ENCODE data around the gene DIAPH3.
A peak's percentile ranks its signal among the peaks of the same experiment; 100 is the strongest.
"Not testable (repeated sequence)": the region's sequence is repeated elsewhere in the genome, so short reads cannot be mapped to it uniquely, and the experiment has no call there.

Gene DIAPH3, protein sequence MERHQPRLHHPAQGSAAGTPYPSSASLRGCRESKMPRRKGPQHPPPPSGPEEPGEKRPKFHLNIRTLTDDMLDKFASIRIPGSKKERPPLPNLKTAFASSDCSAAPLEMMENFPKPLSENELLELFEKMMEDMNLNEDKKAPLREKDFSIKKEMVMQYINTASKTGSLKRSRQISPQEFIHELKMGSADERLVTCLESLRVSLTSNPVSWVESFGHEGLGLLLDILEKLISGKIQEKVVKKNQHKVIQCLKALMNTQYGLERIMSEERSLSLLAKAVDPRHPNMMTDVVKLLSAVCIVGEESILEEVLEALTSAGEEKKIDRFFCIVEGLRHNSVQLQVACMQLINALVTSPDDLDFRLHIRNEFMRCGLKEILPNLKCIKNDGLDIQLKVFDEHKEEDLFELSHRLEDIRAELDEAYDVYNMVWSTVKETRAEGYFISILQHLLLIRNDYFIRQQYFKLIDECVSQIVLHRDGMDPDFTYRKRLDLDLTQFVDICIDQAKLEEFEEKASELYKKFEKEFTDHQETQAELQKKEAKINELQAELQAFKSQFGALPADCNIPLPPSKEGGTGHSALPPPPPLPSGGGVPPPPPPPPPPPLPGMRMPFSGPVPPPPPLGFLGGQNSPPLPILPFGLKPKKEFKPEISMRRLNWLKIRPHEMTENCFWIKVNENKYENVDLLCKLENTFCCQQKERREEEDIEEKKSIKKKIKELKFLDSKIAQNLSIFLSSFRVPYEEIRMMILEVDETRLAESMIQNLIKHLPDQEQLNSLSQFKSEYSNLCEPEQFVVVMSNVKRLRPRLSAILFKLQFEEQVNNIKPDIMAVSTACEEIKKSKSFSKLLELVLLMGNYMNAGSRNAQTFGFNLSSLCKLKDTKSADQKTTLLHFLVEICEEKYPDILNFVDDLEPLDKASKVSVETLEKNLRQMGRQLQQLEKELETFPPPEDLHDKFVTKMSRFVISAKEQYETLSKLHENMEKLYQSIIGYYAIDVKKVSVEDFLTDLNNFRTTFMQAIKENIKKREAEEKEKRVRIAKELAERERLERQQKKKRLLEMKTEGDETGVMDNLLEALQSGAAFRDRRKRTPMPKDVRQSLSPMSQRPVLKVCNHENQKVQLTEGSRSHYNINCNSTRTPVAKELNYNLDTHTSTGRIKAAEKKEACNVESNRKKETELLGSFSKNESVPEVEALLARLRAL

DNA sequence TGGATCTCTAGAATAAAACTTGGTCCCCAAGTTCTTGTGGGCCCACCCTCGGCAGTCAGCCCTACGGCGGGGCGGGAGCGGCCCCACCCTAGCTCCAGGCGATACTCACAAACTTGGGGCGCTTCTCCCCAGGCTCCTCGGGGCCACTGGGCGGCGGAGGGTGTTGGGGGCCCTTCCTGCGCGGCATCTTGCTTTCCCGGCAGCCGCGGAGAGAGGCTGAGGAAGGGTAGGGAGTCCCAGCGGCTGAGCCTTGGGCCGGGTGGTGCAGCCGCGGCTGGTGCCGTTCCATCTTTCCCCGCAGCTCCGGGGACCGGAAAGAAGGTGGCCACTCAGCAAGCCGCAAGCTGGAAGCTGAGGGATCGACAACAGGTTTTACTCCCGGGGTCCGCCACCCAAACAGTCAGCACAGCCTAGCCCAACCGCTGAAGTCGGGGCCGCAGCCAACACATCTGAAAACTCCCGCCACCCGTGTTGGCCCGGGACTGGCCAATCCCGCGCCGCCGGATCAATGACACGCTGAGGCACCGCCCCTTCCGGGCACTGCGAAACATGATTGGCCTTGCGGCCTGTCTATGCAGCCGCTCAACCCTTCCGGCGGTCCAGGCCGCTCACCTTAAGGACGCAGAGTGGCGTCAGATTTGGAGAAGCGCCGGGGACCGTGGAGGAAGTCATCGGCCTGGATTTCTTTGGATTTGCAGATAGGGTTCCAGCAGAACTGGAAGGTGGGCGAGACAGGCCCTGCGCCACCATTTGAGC, at the start of gene DIAPH3:
DIAPH3 (minus strand) TSS at position 451 of the 756 bp plus-strand sequence; CDS start at position 289, 162 bp downstream.
- DNase-seq (ENCODE audit: low spot score): peak; percentile 96

DNA sequence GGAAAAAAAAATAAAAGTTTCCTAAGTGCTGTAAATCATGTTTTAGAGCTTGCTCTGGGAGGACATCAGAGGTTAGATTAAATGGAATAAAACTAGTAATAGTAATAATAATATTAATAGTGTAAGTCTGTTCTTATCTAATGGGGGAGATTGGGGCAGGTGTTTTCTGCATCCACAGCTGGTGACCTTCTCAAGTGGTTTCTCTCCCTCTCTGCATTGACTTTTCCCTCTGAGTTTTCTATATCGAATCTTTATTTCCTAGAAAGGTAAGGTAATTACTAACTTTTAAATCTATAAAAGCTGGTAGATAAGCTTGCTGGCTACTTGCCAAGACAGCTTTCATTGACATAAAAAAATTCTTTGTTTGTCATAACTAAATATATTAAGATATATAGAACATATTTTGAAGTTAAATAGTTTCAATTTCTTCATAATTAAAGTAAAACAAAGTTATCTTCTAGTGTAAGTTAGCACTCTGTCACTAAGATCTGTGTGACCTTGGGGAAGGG, 49.6 kb upstream of the DIAPH3 start:
- no peak for DNase-seq (ENCODE audit: low spot score)

DNA sequence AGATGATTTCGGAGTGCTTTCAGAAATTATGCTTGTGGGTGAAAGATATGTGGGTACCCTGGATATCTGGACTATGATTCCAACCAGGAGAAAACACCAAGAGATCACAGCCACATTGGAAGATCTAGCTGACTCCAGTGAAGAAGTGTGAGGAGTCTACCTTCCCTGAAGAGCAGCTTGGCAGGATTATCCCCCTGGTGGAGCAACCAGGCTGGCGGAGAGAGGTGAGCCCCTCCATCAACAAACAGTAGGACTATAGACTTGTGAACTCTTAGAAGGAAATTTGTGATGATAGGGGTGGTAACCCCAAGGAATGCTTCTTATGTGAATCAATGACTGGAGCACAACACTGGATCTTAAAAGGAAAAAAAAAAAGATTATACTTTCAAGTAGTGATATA, 47.8 kb upstream of the DIAPH3 start:
- no peak for DNase-seq (ENCODE audit: low spot score)

DNA sequence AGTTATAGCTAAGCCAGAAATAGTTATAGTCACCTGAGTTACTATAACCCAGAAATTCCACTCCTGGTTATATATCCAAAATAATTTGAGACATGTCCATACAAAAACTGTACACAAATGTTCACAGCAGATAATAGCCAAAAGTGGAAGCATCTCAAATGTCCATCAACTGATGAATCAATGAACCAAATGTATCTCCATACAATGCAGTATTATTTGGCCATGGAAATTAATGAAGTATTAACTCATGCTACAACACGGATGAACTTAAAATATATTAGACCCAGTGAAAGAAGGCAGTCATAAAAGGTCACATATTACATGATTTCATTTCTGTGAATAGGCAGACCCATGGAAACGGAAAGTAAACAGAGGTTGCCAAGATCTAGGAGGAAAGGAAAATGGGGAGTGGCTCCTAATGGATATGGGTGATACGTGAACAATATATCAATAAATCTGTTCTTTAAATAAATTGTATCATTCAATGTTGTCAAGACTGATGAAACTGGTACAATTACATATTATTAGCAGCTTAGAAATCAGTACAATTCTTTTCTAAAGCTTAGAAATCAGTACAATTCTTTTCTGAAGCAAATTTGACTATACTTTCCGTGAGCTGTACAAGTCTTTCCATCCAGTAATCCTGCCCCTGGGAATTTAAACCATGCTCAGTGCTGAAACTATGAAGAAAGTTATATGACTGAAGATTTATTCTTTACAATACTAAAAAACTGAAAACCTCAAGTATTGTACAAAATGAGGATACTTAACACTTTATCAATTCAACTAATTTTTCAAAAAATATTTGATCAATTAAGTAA, 47.0 kb upstream of the DIAPH3 start:
- DNase-seq (ENCODE audit: low spot score): no peak

DNA sequence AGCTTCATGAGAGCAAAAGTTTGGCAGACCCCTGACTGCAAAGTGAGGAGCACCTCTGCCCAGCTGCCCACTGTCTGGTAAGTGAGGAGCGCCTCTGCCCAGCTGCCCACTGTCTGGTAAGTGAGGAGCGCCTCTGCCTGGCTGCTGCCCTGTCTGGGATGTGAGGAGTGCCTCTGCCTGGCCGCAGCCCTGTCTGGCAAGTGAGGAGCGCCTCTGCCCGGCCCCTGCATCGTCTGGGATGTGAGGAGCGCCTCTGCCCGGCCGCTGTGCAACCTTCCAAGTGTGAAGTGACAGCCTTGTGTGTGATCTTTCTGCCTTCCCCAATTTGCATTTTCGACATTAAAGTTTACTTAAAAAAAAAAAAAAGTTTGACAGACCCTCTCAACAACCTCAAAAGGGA, 41.8 kb upstream of the DIAPH3 start:
- DNase-seq (ENCODE audit: low spot score): not testable (repeated sequence)

DNA sequence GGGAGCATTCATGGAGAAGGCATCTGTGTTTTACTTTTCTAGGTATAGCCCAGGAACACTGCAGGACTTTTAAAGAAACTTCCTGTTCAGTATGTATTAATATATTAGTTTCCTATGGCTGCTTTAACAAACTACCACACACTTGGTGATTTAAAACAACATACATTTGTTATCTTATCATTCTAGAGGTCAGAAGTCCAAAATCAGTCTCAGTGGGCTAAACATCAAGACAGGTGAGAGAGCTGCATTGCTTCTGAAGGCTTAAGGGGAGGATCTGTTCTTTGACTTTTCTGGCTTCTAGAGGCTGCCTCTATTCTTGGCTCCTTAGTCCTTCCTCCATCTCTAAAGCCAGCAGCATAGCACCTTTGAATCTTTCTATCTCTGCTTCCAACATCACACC, 37.6 kb upstream of the DIAPH3 start:
- DNase-seq (ENCODE audit: low spot score): no peak

DNA sequence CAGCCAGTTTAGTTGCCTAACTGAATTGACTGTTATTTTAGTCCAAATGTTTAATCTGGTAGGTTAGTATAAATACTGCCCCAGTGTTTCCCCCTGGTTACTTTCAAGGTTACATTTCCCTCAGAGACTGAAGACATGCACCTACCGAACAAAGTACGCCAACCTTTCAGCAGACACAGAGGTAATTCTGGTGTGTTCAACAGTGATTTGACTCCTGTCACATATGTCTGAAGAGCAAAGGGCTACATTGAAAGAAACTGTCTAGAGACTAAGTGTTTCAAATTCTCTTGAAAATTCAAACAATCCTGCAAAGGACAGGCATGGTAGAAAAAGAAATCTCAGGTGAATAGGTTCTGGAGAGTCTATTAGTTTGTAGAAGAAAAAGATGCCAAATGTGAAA, 32.2 kb upstream of the DIAPH3 start:
- DNase-seq (ENCODE audit: low spot score): not testable (repeated sequence)

DNA sequence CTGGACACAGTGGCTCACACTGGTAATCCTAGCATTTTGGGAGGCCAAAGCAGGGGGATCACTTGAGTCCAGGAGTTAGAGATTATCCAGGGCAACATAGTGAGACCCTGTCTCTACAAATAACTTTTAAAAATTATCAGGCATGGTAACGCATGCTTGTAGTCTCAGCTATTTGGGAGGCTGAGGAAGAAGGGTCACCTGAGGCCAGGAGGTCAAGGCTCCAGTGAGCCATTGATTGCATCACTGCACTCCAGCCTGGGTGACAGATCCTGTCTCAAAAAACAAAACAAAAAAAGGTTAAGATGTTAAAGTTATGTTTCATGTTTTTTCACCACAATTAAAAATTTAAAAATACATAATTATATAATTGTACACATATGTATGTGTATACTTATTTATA, 19.2 kb upstream of the DIAPH3 start:
- no peak for DNase-seq (ENCODE audit: low spot score)

DNA sequence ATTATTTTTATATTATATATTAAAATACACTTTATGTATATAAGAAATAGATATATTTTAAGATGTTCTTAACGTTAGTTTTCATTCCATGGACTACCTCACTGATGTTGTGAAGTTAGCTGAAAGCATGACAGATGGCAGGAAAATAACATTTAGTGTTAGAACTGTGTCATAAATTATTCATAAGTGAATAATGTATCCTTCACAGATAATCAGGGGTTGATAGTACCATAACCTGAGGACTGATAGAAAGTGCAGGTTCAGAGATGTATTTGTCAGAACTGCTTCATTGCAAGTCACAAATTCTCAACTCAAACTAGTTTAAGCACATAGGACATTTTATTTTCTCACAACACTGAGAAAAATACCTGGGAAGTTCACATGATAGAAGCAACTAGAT, 14.6 kb upstream of the DIAPH3 start:
- DNase-seq (ENCODE audit: low spot score): no peak

DNA sequence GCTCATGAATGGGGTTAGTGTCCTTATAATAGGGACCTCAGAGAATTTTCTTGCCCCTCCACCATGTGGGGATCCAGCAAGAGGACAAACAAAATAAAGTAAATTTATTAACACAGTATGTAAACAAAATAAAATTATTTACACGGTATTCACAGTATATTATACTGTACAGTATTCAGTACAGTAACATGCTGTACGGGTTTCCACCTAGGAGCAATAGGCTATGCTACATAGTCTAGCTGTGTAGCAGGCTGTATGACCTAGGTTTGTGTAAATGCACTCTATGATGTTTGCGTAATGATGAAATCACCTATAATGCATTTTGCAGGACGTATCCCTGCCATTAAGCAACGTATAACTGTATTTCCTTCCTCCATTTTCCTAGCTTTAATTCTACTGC, 11.8 kb upstream of the DIAPH3 start:
- DNase-seq (ENCODE audit: low spot score): no peak

DNA sequence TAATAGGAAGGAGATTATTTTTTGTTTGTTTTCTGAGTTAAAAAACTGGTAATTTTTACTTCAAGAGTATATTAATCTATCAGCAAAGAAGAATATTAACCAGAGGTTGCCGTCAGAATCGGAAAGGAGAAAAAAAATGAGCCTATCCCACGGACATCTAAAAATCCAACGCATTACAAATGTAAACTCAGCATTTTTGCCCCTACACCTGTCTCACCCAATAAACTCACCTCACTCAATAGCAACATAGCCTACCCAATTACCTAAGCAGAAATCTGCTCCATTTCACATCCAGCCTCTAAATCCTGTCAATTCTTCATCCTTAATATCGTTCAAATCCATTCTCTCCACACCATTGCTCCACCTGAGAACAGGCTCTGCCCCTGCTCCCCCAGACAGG, 10.4 kb upstream of the DIAPH3 start:
- no peak for DNase-seq (ENCODE audit: low spot score)

DNA sequence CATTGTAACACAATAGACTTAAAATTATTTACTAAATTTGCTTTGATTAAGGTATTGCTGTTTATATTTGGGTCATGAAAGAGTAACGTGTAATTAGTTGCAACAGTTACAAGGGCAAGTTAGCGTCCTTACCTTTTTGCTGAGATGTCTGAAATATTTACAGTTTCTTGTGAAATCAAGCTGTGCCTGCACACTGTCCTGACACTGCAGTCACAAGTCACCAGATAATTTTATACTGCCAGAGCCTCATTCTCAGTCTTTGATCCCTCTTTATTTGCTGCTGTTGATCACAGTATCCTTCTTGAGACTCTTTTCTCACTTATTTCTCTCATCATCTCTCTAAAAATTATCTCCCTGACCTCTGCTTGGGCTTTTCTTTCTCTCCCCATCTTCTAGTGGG, 8.4 kb upstream of the DIAPH3 start:
- DNase-seq (ENCODE audit: low spot score): no peak

DNA sequence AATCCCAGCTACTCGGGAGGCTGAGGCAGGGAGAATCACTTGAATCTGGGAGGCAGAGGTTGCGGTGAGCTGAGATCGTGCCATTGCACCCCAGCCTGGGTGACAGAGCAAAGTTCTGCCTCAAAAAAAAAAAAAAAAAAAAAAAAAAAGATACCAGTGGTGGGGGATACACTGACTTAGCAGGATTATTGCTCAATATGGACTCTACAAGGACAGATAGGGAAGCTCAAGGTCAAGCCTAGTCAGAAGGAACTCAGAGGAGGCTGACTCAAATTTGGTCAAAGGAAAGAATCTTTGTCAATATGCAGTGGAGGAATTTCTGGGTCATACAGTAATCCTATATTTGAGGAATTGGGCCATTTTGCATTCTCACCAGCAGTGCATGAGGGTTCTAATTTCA, 6.7 kb upstream of the DIAPH3 start:
- no peak for DNase-seq (ENCODE audit: low spot score)

DNA sequence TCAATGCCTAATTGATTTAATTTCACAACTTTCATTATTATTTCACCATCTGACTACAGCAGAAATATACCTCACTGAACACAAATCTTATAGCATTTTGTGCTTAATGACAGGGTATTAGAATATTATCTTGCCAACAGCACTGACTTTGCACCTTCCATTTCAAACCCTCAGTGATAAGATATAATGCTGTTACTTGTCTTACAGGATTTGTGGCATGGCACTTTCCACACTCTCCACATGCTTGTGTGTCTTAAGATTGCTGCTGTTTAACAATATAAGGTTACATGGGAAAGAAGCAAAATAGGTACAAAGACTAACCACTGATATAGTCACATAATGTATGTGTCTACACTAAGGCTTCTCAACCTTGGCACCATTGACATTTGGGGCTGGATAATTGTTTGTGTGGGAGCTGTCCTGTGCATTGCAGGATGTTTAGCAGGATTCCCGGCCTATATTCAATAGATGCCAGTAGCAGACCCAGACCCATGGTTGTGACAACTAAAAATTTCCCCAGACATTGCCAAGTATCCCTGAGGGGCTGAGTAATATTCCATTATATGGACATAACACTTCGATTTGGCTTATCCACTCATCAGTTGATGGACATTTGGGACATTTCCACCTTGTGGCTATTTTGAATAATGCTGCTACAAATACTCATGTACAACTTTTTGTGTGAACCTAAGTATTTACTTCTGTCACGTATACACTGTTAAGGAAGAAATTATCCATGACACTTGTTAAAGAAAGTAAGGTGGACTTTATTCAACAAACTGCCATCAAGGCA, 5.7 kb upstream of the DIAPH3 start:
- DNase-seq (ENCODE audit: low spot score): no peak

DNA sequence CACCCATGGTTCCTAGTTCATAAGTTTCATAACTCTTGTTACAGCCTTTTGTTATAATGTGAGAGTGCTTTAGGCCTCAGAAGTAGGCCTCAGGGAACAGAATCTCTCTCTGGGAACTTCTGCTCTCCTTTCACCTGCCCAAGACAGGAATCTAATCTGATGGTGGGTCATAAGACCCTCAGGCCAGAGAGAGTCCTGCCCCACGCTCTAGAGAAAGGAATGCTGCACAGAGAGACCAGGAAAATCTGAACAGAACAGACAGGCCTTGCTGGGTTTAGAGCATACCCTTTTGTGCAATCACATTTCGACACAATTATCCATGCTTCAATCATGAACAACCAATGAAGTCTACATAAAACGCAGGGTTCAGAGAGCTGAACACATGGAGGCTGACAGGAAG, 3.4 kb upstream of the DIAPH3 start:
- no peak for DNase-seq (ENCODE audit: low spot score)

DNA sequence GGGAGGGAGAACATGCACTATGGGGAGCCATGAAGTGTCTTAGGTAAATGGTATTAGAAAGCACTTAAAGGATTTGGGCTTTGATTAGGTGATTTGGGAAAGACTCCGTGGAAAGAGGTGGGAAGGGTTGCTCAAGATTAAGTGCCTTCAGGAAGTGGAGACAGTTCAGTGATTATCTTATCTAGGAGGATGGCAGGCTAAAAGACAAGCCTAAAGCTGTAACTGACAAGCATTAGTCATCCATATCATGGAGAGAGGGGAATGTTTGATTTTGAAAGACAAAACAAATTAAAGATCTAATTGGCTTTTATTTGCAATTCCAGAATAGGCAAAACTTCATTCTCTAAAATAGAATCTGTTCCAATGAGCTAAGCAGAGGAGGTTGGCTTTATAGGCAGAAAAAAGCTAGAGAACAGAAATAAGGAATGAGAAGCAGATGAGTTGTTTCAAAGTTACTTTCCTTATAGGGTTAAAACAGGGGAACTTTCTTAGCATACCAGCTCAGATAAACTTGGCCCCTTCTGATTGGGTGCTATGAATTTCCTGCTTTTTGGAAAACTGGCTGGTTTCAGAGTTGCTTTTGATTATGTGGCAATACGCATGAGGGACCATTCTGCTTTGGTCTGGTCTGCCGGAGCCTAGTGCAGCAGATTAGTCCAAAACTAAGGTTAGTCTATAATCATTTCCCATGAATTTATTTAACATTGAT, 1.8 kb upstream of the DIAPH3 start:
- no peak for DNase-seq (ENCODE audit: low spot score)

DNA sequence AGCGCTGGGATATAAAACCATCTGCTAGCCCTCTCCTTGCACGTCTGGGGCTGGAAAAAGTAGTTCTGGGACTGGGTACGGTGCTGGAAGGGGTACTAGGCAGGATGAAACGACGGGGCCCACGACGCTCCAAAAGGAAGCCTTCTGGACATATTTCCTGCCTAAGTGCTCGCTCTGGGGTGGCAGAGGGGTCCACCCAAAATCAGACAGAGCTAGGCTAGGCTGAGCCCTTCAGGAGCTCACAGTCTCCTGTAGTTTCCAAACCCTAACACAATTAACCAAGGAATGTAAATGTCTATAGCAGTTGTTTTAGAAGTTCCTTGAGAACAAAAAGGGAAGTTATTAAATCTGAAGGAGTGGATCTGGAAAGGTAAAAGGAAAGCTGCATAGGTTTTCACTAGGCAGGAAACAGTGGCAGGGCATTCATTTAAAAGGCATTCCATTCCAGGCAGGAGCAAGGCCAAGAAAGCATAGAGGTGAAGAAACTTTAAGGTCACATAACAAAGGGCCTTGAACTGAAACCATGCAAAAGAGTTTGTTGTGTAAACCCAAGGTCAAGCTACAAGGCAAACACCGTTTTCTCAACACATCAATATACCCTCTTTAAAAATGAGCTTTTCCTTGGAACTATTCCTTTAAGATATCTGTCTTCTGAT, 634 bp upstream of the DIAPH3 start:
- peak; percentile 10 for DNase-seq (ENCODE audit: low spot score)

DNA sequence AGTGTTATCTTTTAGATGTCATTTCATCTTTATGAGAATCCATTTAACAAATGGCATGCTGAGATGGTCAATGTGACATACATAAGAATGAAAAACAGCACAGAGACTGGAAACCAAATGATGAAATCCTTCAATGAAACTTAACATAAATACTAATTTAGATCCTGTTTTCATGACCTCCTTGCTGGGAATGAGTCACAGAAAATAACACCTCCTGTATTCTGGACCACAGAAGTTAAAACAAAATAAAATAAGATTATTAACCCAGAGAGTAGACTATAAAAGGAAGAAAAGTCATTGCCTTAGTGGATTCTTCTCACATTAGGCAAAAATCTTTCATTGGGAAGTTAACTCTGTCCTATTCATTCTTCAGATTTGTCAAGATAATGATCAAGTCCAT, 1.6 kb downstream of the DIAPH3 start:
- DNase-seq (ENCODE audit: low spot score): no peak

DNA sequence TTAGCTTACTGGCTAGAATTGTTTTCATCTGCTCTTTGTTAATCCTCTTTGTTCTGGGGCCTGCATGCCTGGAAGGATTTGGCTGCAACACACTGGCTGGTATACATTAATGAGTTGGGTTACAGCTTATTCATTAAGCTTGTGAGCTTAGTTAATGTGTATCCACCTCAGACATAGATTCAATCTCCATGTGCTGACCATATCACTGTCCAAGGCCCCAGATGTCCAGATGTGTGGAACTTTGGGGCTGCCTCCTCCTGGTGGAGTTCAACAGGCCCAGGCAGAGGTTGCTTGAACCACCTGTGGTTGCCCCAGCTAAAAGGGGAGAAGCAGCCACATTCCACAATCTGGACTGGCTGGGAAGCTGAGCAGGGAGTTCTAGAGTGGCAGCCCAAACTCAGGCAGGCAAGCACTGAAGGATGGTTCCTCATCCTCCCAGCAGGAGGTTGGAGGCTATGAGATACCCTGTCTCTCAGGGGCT, 5.4 kb downstream of the DIAPH3 start:
- DNase-seq (ENCODE audit: low spot score): no peak

Data from SW480 (cell line).